ENCODE results near the gene UTY. TPM values are rescaled to one million over a fixed set of nuclear protein-coding genes. Genes with fewer than 3 reads are reported as not detected.

Gene UTY
- total RNA-seq, 6 experiments from 2014 or later, result 10.0 TPM; not detected in 5

DNA sequence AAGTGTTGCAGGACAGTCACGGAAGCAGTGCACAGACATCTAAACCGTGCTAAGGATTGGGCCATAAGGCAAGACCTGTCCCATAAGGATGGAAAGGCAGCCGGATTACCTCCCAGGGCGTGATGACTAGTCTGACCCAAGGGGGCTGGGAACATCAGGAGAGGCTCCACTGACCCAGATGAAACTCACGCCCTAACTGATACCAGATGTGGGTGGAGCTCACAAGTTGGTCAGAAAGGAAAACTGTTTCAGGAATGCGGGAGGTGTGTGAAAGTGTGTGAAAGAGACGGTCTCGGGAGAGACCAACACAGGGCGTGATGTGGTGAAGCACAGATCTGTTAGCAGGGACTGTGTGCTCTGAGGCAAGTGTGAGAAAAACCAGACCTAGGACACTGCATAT, 140.5 kb downstream of the UTY start:
- Histone ChIP-seq H3K4me1 (no peaks in the 10 kb centered on the region), H3K9me3 (no peaks in the 10 kb centered on the region), H3K27me3 (no peaks in the 10 kb centered on the region), H3K27ac (no peak overlapping the region), H3K4me3 (no peak overlapping the region), H3K36me3 (no peaks in the 10 kb centered on the region)
- no CpG with 5 or more reads among the region's 9 CpGs for WGBS (ENCODE audit: insufficient coverage, low coverage, low lambda C conversion rate, missing lambda C conversion rate)
- no peak for DNase-seq
- TF ChIP-seq, protein P1, sequence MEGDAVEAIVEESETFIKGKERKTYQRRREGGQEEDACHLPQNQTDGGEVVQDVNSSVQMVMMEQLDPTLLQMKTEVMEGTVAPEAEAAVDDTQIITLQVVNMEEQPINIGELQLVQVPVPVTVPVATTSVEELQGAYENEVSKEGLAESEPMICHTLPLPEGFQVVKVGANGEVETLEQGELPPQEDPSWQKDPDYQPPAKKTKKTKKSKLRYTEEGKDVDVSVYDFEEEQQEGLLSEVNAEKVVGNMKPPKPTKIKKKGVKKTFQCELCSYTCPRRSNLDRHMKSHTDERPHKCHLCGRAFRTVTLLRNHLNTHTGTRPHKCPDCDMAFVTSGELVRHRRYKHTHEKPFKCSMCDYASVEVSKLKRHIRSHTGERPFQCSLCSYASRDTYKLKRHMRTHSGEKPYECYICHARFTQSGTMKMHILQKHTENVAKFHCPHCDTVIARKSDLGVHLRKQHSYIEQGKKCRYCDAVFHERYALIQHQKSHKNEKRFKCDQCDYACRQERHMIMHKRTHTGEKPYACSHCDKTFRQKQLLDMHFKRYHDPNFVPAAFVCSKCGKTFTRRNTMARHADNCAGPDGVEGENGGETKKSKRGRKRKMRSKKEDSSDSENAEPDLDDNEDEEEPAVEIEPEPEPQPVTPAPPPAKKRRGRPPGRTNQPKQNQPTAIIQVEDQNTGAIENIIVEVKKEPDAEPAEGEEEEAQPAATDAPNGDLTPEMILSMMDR (IDR thresholded peaks at IDR 0.05), result no peak
- no peak for TF ChIP-seq POLR2A (IDR thresholded peaks at IDR 0.05)
- intact Hi-C loops (cut with DNase I), result no loop called here
- no peak for ATAC-seq

DNA sequence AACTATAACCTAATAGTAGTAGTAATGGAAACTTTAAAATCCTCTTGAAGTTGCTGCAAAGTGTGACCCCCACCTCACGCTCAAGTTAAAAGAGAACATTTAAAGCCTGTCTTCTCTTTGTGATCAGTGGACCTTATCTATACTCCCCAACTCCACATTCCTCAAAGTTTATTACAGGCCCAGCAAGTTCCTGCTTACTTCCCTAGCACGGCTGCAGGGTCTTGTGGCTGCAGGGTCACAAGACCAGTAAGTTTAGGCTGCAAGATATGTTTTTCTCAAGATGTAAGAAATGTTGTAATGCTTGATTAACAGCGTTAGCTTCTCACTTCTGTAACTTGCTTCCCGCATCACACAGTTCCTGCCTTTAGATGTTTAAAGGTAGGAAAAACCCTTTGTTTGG, 141.1 kb downstream of the UTY start:
- TF ChIP-seq, protein P1 (IDR thresholded peaks at IDR 0.05), result no peak
- no peak for TF ChIP-seq POLR2A (IDR thresholded peaks at IDR 0.05)
- no peaks in the 10 kb centered on the region for H3K4me1 ChIP-seq
- DNase-seq (no peak), ATAC-seq (no peak)
- H3K4me3 ChIP-seq, result no peak overlapping the region
- no peaks in the 10 kb centered on the region for H3K9me3 ChIP-seq
- intact Hi-C loops (cut with DNase I), result no loop called here
- WGBS (ENCODE audit: insufficient coverage, low coverage, low lambda C conversion rate, missing lambda C conversion rate), result no CpG with 5 or more reads among the region's 4 CpGs
- no peak overlapping the region for H3K27ac ChIP-seq
- no peaks in the 10 kb centered on the region for H3K36me3 ChIP-seq
- no peaks in the 10 kb centered on the region for H3K27me3 ChIP-seq

DNA sequence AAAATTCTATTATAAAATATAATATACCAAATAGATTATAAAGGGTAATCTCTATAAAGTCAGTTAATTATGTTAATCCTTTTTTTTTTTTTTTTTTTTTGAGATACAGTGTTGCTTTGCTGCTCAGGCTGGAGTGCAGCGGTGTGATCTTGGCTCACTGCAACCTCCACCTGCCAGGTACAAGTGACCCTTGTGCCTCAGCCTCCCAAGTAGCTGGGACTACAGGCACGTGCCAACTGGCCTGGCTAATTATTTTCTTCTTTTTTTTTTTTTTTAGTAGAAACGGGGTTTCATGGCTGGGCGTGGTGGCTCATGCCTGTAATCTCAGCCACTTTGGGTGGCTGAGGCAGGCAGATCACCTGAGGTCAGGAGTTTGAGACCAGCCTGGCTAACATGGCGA, 141.9 kb downstream of the UTY start:
- no peaks in the 10 kb centered on the region for H3K4me1 ChIP-seq
- H3K27ac ChIP-seq, result no peak overlapping the region
- intact Hi-C loops (cut with DNase I), result no loop called here
- DNase-seq, result peak in 1 of 3 donors; percentile 55
- no peaks in the 10 kb centered on the region for H3K27me3 ChIP-seq
- H3K4me3 ChIP-seq, result no peak overlapping the region
- no peak for TF ChIP-seq POLR2A (IDR thresholded peaks at IDR 0.05)
- TF ChIP-seq, protein P1 (IDR thresholded peaks at IDR 0.05), result no peak
- no peaks in the 10 kb centered on the region for H3K36me3 ChIP-seq
- no CpG with 5 or more reads among the region's 5 CpGs for WGBS (ENCODE audit: insufficient coverage, low coverage, low lambda C conversion rate, missing lambda C conversion rate)
- no peaks in the 10 kb centered on the region for H3K9me3 ChIP-seq
- peak in 1 of 4 donors; percentile 18 for ATAC-seq

DNA sequence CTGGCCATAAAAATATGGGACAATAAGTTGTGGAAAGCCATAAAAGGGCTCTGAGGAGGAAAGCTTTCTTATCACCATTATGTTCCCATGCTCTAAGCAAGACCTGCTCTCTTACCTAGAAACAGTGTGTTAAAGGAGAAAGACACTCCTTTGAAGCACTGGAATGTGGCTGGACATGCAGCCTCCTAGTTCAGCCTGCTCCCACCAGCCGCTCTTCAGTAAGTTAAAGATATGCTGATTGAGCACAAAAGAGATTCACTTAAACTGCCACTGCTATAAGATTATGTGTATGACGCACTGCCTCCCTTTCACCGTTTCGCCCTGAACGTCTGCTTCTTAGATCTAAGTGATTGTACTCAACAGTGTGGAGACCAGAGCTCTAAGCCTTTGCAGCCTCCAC, 146.0 kb downstream of the UTY start:
- intact Hi-C loops (cut with DNase I), result no loop called here
- Histone ChIP-seq H3K36me3 (no peaks in the 10 kb centered on the region), H3K4me1 (no peaks in the 10 kb centered on the region), H3K4me3 (no peak overlapping the region), H3K27me3 (no peaks in the 10 kb centered on the region), H3K9me3 (no peaks in the 10 kb centered on the region), H3K27ac (no peak overlapping the region)
- no CpG with 5 or more reads among the region's 5 CpGs for WGBS (ENCODE audit: insufficient coverage, low coverage, low lambda C conversion rate, missing lambda C conversion rate)
- no peak for ATAC-seq
- TF ChIP-seq POLR2A (IDR thresholded peaks at IDR 0.05), result no peak
- TF ChIP-seq, protein P1 (IDR thresholded peaks at IDR 0.05), result no peak
- DNase-seq, result no peak

DNA sequence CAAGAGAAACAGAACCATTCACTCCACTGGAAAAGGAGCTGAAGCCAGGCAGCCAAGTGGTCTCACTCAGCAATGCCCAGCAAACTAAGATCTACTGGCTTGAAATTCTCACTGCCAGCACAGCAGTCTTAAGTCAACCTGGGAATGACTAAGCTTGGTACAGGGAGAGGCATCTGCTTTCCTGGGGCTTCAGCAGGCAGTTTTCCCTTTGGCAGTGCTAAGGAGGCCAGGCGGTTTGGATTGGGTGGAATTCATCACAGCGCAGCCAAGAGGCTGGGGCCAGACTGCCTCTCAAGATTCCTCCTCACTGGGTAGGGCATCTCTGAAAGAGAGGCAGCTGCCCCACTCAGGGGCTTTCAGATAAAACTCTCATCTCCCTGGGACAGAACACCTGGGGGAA, 149.2 kb downstream of the UTY start:
- DNase-seq (no peak), ATAC-seq (no peak)

More for the DNA sequence above, 149.2 kb downstream of the UTY start:
- no peaks in the 10 kb centered on the region for H3K27me3 ChIP-seq
- no peaks in the 10 kb centered on the region for H3K9me3 ChIP-seq
- TF ChIP-seq, protein P1 (IDR thresholded peaks at IDR 0.05), result no peak
- TF ChIP-seq POLR2A (IDR thresholded peaks at IDR 0.05), result no peak
- H3K36me3 ChIP-seq, result no peaks in the 10 kb centered on the region
- intact Hi-C loops (cut with DNase I), result no loop called here
- H3K4me3 ChIP-seq, result no peak overlapping the region
- H3K27ac ChIP-seq, result no peak overlapping the region
- whole genome bisulfite sequencing (ENCODE audit: insufficient coverage, low coverage, low lambda C conversion rate, missing lambda C conversion rate), result no CpG with 5 or more reads among the region's 2 CpGs
- H3K4me1 ChIP-seq, result no peaks in the 10 kb centered on the region

Data from right lobe of liver (tissue), 6 donors.